ENCODE results near the gene CCNJL.

Gene CCNJL

DNA sequence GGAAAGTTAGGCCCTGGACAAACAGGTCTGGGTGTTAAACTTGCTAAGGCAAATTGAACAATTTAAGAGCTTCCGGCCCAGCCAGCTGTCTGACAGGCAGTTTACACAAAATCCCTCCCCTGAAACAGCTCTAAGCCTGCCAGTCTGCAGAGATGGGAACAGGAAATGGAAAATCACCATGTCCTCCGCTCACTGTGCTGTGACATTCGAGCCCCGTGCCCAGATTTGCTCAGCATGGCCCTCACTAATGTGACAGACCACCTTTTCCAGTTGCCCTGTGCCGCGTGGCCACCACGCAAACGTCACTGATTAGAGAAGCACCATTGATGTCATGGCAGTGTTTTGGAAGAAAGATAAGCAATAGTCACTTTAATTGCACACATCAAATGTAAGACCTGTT, 41.0 kb downstream of the CCNJL start:
- in situ Hi-C loops (cut with HindIII; ENCODE audit: low pct_ligation_motif_present, low sequenced_read_pairs), result no loop called here
- no peak for DNase-seq
- H3K27me3 ChIP-seq (replicated peaks), result no peaks in the 10 kb centered on the region
- no peak overlapping the region for H3K27ac ChIP-seq
- H3K4me3 ChIP-seq (ENCODE audit: low read depth, low read length), result no peak overlapping the region
- TF ChIP-seq, protein P1, sequence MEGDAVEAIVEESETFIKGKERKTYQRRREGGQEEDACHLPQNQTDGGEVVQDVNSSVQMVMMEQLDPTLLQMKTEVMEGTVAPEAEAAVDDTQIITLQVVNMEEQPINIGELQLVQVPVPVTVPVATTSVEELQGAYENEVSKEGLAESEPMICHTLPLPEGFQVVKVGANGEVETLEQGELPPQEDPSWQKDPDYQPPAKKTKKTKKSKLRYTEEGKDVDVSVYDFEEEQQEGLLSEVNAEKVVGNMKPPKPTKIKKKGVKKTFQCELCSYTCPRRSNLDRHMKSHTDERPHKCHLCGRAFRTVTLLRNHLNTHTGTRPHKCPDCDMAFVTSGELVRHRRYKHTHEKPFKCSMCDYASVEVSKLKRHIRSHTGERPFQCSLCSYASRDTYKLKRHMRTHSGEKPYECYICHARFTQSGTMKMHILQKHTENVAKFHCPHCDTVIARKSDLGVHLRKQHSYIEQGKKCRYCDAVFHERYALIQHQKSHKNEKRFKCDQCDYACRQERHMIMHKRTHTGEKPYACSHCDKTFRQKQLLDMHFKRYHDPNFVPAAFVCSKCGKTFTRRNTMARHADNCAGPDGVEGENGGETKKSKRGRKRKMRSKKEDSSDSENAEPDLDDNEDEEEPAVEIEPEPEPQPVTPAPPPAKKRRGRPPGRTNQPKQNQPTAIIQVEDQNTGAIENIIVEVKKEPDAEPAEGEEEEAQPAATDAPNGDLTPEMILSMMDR (IDR thresholded peaks at IDR 0.05; ENCODE audit: low read depth, low read length, missing control alignments), result no peak
- H3K36me3 ChIP-seq (replicated peaks), result peaks cover 2% of the 10 kb centered on the region

DNA sequence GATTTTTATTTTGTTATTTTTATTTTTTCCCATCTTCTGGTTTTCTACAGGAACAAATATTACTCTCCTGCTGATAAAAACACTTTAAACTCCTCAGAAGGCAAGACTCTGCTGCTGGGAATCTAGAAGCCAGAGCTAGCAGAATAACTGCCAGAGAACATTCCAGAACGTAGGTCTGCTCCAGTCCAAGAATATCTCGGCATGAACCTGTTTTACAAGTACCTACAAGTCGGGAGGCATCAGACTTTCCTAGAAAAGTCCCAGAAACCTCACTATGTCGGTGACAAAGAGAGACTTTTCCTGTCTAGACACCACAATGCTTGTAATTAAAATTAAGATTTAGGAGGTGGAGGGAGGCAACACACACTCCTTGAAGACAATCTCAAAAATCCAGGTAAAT, 41.7 kb downstream of the CCNJL start:
- DNase-seq, result no peak
- Histone ChIP-seq H3K27ac (no peak overlapping the region), H3K36me3 (replicated peaks) (no peaks in the 10 kb centered on the region), H3K27me3 (replicated peaks) (no peaks in the 10 kb centered on the region), H3K4me3 (ENCODE audit: low read depth, low read length) (no peak overlapping the region)
- in situ Hi-C loops (cut with HindIII; ENCODE audit: low pct_ligation_motif_present, low sequenced_read_pairs), result no loop called here
- TF ChIP-seq, protein P1 (IDR thresholded peaks at IDR 0.05; ENCODE audit: low read depth, low read length, missing control alignments), result no peak

DNA sequence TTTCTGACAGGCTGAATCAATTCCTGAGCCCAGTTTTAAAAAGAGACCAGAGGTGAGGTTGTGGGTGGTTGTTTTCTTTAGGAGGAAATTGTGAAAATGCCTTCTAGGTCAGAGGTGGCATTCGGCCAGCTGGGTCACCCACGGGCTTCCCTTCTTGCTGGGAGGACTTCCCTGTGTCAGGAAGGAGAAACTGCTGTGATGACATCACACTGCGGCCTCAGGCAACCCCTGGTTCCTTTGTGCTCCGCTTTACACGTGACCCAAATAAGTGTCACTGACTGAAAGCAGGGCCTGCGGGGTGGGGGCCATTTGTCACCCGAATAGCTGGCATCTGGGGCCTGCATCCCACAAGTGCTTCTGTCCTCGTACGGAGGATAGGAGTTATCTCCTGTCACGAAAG, 43.3 kb downstream of the CCNJL start:
- peak; percentile 67 for DNase-seq
- Histone ChIP-seq H3K27ac (no peak overlapping the region), H3K27me3 (replicated peaks) (no peaks in the 10 kb centered on the region), H3K4me3 (ENCODE audit: low read depth, low read length) (no peak overlapping the region), H3K36me3 (replicated peaks) (no peaks in the 10 kb centered on the region)
- in situ Hi-C loops (cut with HindIII; ENCODE audit: low pct_ligation_motif_present, low sequenced_read_pairs), result no loop called here
- TF ChIP-seq, protein P1 (IDR thresholded peaks at IDR 0.05; ENCODE audit: low read depth, low read length, missing control alignments), result no peak

DNA sequence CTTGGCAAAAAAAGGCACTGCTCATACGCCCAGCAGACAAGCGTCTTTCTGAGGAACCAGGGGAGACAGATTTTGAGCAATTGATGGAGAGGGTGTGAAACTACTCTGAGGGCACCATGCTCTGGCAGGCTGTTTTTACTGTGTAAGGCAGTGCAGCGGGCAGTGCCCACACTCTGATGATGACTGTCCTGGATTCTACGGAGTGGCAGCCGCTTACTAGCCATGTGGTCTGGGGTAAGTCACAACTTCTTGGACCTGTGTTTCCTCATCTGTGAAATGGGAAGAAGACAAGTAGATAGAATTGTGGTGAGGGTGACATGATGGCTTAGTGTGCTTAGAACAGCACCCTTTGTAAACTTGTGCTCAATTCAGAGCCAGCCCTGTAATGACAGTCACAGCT, 44.2 kb downstream of the CCNJL start:
- H3K27me3 ChIP-seq (replicated peaks), result no peaks in the 10 kb centered on the region
- H3K27ac ChIP-seq, result no peak overlapping the region
- in situ Hi-C loops (cut with HindIII; ENCODE audit: low pct_ligation_motif_present, low sequenced_read_pairs), result no loop called here
- TF ChIP-seq, protein P1 (IDR thresholded peaks at IDR 0.05; ENCODE audit: low read depth, low read length, missing control alignments), result no peak
- no peak for DNase-seq
- no peak overlapping the region for H3K4me3 ChIP-seq (ENCODE audit: low read depth, low read length)
- no peaks in the 10 kb centered on the region for H3K36me3 ChIP-seq (replicated peaks)

DNA sequence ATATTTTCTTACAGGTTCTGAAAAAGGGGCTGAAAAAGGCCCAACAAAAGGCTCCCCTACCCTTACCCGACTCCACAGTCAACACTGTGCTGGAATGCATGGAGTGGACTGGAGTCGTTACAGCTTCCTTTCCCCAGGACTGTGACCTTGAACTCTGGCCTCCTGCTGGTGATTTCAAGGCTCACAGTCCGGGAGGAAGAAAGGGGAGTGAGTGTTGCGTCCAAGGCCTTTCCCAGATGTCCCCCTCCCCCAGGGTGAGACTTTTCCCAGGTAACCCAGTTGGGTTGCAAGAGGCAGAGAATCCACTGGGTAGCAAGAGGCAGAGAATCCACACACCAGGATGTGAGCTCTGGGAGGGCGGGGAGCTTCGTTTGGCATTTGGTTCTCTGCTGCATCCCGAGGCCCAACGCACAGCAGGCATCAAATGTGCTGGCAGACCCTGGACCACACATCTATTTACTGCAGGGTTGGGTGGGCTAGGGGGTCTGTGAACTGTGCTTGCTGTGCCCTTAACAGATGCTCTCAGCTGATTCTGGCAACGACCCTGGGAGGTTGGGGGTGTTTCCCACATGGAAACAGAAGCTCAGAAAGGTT, 45.5 kb downstream of the CCNJL start:
- no peak overlapping the region for H3K27ac ChIP-seq
- in situ Hi-C loops (cut with HindIII; ENCODE audit: low pct_ligation_motif_present, low sequenced_read_pairs), result no loop called here
- TF ChIP-seq, protein P1 (IDR thresholded peaks at IDR 0.05; ENCODE audit: low read depth, low read length, missing control alignments), result peak; percentile 35
- H3K4me3 ChIP-seq (ENCODE audit: low read depth, low read length), result no peak overlapping the region
- no peaks in the 10 kb centered on the region for H3K36me3 ChIP-seq (replicated peaks)
- no peak for DNase-seq
- H3K27me3 ChIP-seq (replicated peaks), result no peaks in the 10 kb centered on the region

DNA sequence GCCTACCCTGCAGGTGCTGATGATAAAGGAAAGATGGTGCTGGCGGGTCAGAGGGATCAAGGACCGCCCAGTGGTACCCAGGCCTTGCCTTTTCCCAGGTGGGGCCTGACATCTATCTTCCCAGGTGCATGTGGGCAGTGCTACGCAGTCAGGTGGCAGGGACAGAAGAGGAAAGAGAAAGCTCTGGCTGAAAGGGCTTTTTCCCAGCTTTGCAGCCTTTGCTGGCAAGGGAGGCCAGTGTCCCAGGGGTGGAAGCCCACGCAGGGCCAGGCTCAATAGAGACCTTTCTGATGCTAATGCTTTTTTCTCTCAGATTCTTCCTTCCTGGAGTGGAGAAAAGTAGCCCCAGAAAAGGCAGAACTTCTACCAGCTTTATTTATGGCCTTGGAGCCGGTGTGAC, 46.3 kb downstream of the CCNJL start:
- no peak for DNase-seq
- H3K36me3 ChIP-seq (replicated peaks), result no peaks in the 10 kb centered on the region
- TF ChIP-seq, protein P1 (IDR thresholded peaks at IDR 0.05; ENCODE audit: low read depth, low read length, missing control alignments), result no peak
- in situ Hi-C loops (cut with HindIII; ENCODE audit: low pct_ligation_motif_present, low sequenced_read_pairs), result no loop called here
- no peaks in the 10 kb centered on the region for H3K27me3 ChIP-seq (replicated peaks)
- H3K4me3 ChIP-seq (ENCODE audit: low read depth, low read length), result no peak overlapping the region
- no peak overlapping the region for H3K27ac ChIP-seq

All from brain microvascular endothelial cell (primary cell).